ENCODE data around the gene AP5Z1.

DNA sequence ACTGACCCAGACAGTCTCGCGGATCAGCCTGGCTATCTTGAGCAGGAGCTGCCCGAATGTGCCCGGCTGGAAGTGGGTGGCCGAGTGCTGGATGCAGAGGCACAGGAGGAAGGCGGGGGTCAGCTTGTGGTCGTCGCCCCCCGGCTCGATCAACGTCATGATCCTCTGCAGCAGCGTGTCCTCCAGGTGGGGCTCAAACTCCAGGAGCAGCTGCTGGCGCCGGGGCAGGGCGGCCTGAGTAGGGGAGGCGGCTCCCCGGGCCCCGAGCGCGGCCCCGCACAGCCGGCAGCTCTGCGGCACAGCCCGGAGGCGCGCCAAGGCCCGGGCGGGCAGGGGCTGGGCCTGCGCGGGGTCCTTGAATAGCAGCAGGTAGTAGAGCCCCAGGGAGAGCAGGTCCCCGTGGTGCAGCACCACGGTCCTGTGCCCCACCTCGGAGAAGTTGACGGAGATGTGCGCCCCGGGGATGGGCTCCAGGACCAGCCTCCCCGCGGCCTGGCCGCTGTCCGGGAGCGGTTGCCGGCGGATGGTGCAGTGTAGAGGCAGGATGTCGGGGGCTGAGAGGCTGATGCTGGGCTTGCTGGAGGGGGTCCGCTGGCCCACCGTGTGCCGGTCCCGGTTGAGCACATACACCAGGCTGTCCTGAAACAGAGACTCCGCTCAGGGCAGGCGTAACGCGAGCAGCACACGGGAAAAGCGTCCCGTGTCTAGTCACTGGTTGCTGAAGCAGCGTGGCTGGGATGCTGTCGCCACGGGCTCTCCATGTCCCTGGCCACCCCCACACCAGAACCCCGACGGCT lies 59.4 kb downstream of the AP5Z1 start:
- TF ChIP-seq CTCF (IDR thresholded peaks at IDR 0.05) (no peak), POLR2AphosphoS5 (IDR thresholded peaks at IDR 0.05) (no peak), EP300 (IDR thresholded peaks at IDR 0.05) (no peak)

Measured in suprapubic skin (tissue), 4 donors.